ENCODE measurements around the gene SAXO1. TPM values are rescaled to one million over a fixed set of nuclear protein-coding genes. Genes with fewer than 3 reads are reported as not detected.

Gene SAXO1
- total RNA-seq, 1 experiment from 2014 or later: not detected

GRCh38 chr9:18923167-18923566, 109.8 kb downstream of the SAXO1 start:
- in situ Hi-C loops (cut with HindIII; ENCODE audit: low pct_unique_long_range_greater_than_20kb, low sequenced_read_pairs) (no loop called here), intact Hi-C loops (cut with micrococcal nuclease; ENCODE audit: unreplicated experiment) (no loop called here)
- H3K4me3 ChIP-seq (ENCODE audit: low read depth in 2 of 2, low read length in 2 of 2): no peak overlapping the region
- ChIA-PET POLR2A (no interaction called here), CTCF (no interaction called here)
- DNase-seq (ENCODE audit: low read depth, low spot score) (no peak), ATAC-seq (no peak)
- H3K36me3 ChIP-seq (ENCODE audit: control insufficient read depth, insufficient read depth, low read length): no peaks in the 10 kb centered on the region
- BruUV-seq (replicated peaks): no TSS peak
- no peaks in the 10 kb centered on the region for H3K4me1 ChIP-seq (ENCODE audit: control insufficient read depth, insufficient read depth, low read length)
- H3K9me3 ChIP-seq (ENCODE audit: control insufficient read depth, insufficient read depth, low read depth, low read length): no peaks in the 10 kb centered on the region
- H3K27me3 ChIP-seq (ENCODE audit: control insufficient read depth, insufficient read depth, low read length): no peaks in the 10 kb centered on the region
- TF ChIP-seq, protein P1, sequence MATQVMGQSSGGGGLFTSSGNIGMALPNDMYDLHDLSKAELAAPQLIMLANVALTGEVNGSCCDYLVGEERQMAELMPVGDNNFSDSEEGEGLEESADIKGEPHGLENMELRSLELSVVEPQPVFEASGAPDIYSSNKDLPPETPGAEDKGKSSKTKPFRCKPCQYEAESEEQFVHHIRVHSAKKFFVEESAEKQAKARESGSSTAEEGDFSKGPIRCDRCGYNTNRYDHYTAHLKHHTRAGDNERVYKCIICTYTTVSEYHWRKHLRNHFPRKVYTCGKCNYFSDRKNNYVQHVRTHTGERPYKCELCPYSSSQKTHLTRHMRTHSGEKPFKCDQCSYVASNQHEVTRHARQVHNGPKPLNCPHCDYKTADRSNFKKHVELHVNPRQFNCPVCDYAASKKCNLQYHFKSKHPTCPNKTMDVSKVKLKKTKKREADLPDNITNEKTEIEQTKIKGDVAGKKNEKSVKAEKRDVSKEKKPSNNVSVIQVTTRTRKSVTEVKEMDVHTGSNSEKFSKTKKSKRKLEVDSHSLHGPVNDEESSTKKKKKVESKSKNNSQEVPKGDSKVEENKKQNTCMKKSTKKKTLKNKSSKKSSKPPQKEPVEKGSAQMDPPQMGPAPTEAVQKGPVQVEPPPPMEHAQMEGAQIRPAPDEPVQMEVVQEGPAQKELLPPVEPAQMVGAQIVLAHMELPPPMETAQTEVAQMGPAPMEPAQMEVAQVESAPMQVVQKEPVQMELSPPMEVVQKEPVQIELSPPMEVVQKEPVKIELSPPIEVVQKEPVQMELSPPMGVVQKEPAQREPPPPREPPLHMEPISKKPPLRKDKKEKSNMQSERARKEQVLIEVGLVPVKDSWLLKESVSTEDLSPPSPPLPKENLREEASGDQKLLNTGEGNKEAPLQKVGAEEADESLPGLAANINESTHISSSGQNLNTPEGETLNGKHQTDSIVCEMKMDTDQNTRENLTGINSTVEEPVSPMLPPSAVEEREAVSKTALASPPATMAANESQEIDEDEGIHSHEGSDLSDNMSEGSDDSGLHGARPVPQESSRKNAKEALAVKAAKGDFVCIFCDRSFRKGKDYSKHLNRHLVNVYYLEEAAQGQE (IDR thresholded peaks at IDR 0.05; ENCODE audit: insufficient read depth in 1 of 2, low read depth in 2 of 2, low read length in 1 of 2): no peak
- TF ChIP-seq POLR2AphosphoS5 (IDR thresholded peaks at IDR 0.05; ENCODE audit: low read depth, low read length): no peak
- TF ChIP-seq, protein P2, sequence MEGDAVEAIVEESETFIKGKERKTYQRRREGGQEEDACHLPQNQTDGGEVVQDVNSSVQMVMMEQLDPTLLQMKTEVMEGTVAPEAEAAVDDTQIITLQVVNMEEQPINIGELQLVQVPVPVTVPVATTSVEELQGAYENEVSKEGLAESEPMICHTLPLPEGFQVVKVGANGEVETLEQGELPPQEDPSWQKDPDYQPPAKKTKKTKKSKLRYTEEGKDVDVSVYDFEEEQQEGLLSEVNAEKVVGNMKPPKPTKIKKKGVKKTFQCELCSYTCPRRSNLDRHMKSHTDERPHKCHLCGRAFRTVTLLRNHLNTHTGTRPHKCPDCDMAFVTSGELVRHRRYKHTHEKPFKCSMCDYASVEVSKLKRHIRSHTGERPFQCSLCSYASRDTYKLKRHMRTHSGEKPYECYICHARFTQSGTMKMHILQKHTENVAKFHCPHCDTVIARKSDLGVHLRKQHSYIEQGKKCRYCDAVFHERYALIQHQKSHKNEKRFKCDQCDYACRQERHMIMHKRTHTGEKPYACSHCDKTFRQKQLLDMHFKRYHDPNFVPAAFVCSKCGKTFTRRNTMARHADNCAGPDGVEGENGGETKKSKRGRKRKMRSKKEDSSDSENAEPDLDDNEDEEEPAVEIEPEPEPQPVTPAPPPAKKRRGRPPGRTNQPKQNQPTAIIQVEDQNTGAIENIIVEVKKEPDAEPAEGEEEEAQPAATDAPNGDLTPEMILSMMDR (IDR thresholded peaks at IDR 0.05): no peak
- H3K27ac ChIP-seq (ENCODE audit: low read length): no peak overlapping the region

DNA sequence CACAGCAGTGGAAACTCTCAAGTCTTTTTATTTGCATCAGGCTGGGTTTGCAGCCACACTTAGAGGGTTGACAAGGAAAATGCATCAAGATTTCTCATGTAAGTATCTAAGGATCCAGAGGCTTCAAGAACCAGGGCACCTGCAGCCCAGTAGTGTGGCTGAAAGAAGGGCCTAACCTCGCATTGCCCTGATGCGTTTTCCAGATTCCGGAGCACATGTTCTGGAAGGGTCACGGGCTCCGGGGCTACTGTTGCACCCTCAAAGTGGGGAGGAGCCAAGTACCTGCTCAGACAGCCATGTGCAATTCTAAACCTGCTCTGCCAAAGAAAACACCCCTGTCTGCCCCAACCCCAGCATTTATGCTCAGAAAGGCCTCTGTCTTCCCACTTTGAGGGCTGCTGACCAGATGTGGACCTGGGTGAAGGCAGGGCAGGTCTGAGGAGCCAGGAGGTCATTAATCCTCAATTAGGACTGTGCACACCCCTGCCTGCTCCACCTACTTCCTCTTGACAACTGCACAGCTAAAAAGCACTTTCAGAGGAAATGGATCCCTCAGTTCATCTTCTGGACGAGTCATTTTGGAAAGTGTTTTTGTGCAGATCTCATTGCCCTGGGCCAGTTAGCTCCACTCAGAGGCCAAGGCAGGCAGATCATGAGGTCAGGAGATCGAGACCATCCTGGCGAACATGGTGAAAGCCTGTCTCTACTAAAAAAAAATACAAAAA, 110.7 kb downstream of the SAXO1 start:
- H3K4me1 ChIP-seq (ENCODE audit: control insufficient read depth, insufficient read depth, low read length): no peaks in the 10 kb centered on the region
- in situ Hi-C loops (cut with HindIII; ENCODE audit: low pct_unique_long_range_greater_than_20kb, low sequenced_read_pairs): no loop called here
- CTCF ChIA-PET: no interaction called here
- H3K27me3 ChIP-seq (ENCODE audit: control insufficient read depth, insufficient read depth, low read length): no peaks in the 10 kb centered on the region
- H3K9me3 ChIP-seq (ENCODE audit: control insufficient read depth, insufficient read depth, low read depth, low read length): no peaks in the 10 kb centered on the region
- intact Hi-C loops (cut with micrococcal nuclease; ENCODE audit: unreplicated experiment): no loop called here
- no peaks in the 10 kb centered on the region for H3K36me3 ChIP-seq (ENCODE audit: control insufficient read depth, insufficient read depth, low read length)
- no TSS peak for BruUV-seq (replicated peaks)
- POLR2A ChIA-PET: no interaction called here
- DNase-seq (ENCODE audit: low read depth, low spot score): no peak
- TF ChIP-seq POLR2AphosphoS5 (IDR thresholded peaks at IDR 0.05; ENCODE audit: low read depth, low read length) (no peak), TCF7L2 (IDR thresholded peaks at IDR 0.05; ENCODE audit: low read depth, low read length) (no peak), SIN3A (IDR thresholded peaks at IDR 0.05; ENCODE audit: borderline replicate concordance, insufficient read depth, low read depth, low read length) (no peak)
- TF ChIP-seq, protein P2 (IDR thresholded peaks at IDR 0.05): no peak
- TF ChIP-seq, protein P1 (IDR thresholded peaks at IDR 0.05; ENCODE audit: insufficient read depth in 1 of 2, low read depth in 2 of 2, low read length in 1 of 2): no peak
- no peak for ATAC-seq
- H3K4me3 ChIP-seq (ENCODE audit: low read depth in 2 of 2, low read length in 2 of 2): no peak overlapping the region
- H3K27ac ChIP-seq (ENCODE audit: low read length): no peak overlapping the region
